GM18858 (cell line): ENCODE data around the gene RREB1.

Experiments
- ATAC-seq: cut with Tn5 transposase; IDR thresholded peaks from one replicate; pipeline ENCODE4 v1.9.1; 2021; ENCODE audit not compliant: unreplicated experiment

The RREB1 gene

GRCh38 chr6:7107578-7108195 is at the start of gene RREB1:
TSS of gene RREB1 (plus strand) at chr6:7107961. CDS start at chr6:7181912, 73,951 bp downstream.
- peak; percentile 38 for ATAC-seq

- ATAC-seq, result no peak
These were observed 49.4 kb upstream of the RREB1 start for GRCh38 chr6:7058250-7058923.

- ATAC-seq, result no peak
These were observed 46.8 kb upstream of the RREB1 start for GRCh38 chr6:7060769-7061516.

- no peak for ATAC-seq
These were observed 45.2 kb upstream of the RREB1 start for GRCh38 chr6:7062451-7063162.

GRCh38 chr6:7067305-7067704 is 40.5 kb upstream of the RREB1 start:
- ATAC-seq, result no peak

GRCh38 chr6:7071405-7071804 is 36.4 kb upstream of the RREB1 start:
- ATAC-seq, result no peak

- ATAC-seq, result no peak
These were observed 34.5 kb upstream of the RREB1 start for GRCh38 chr6:7073082-7073820.

- ATAC-seq, result peak; percentile 94
These were observed 33.8 kb upstream of the RREB1 start for GRCh38 chr6:7073821-7074525.

- no peak for ATAC-seq
These were observed 32.9 kb upstream of the RREB1 start for GRCh38 chr6:7074870-7075269.

GRCh38 chr6:7075341-7076000 is 32.3 kb upstream of the RREB1 start:
- ATAC-seq, result no peak

- ATAC-seq, result no peak
These were observed 29.9 kb upstream of the RREB1 start for GRCh38 chr6:7077856-7078255.

GRCh38 chr6:7078856-7079255 is 28.9 kb upstream of the RREB1 start:
- no peak for ATAC-seq

GRCh38 chr6:7080311-7080710 is 27.4 kb upstream of the RREB1 start:
- ATAC-seq, result no peak

GRCh38 chr6:7085911-7086310 is 21.9 kb upstream of the RREB1 start:
- ATAC-seq, result peak; percentile 37

GRCh38 chr6:7086488-7086887 is 21.3 kb upstream of the RREB1 start:
- peak; percentile 41 for ATAC-seq

GRCh38 chr6:7087066-7087465 is 20.7 kb upstream of the RREB1 start:
- ATAC-seq, result no peak

GRCh38 chr6:7087491-7087979 is 20.2 kb upstream of the RREB1 start:
- peak; percentile 47 for ATAC-seq

GRCh38 chr6:7088076-7088742 is 19.6 kb upstream of the RREB1 start:
- ATAC-seq, result peak; percentile 4

- ATAC-seq, result no peak
These were observed 8.8 kb upstream of the RREB1 start for GRCh38 chr6:7098993-7099392.
